Activated CD8-positive, alpha-beta T cell treated with anti-CD3 and anti-CD28 coated beads for 36 hours (primary cell): ENCODE results near the gene RALGAPB. TPM values are rescaled to one million over a fixed set of nuclear protein-coding genes. Genes with fewer than 3 reads are reported as not detected.

Experiments used
- ATAC-seq: fragments of 200-7000 bp; cut with Tn5 transposase; one replicate; pipeline ENCODE4 v1.10.0; 2021; ENCODE audit warnings: mild to moderate bottlenecking, moderate library complexity
- CTCF ChIA-PET: fragments of 350-600 bp; sonication (Branson Sonifier 250); formaldehyde crosslinking; loops from one replicate; lab custom pipeline; 2021; ENCODE audit warnings: antibody characterized with exemption; lab: Charles Lee
- POLR2A ChIA-PET: fragments of 350-600 bp; sonication (Branson Sonifier 250); formaldehyde crosslinking; loops from one replicate; lab custom pipeline; 2021; ENCODE audit warnings: antibody characterized with exemption; lab: Charles Lee
- DNase-seq: peaks from one replicate; pipeline ENCODE4 v3.0.0-alpha.2; 2020
- H3K27ac Mint-ChIP-seq: one replicate; pipeline ENCODE4 v1.8.0; 2021; ENCODE audit warnings: mild to moderate bottlenecking, mixed read lengths
- H3K27me3 Mint-ChIP-seq: one replicate; pipeline ENCODE4 v1.8.0; 2021; ENCODE audit warnings: mixed read lengths
- H3K36me3 Mint-ChIP-seq: one replicate; pipeline ENCODE4 v1.8.0; 2021; ENCODE audit warnings: low read depth, mixed read lengths
- H3K4me1 Mint-ChIP-seq: one replicate; pipeline ENCODE4 v1.8.0; 2021; ENCODE audit warnings: low read depth, mixed read lengths
- H3K4me3 Mint-ChIP-seq: one replicate; pipeline ENCODE4 v1.8.0; 2021; ENCODE audit warnings: mild to moderate bottlenecking, moderate library complexity, mixed read lengths
- H3K9me3 Mint-ChIP-seq: one replicate; pipeline ENCODE4 v1.8.0; 2021; ENCODE audit warnings: mixed read lengths
- CTCF ChIP-seq: fragments of 200-600 bp; IDR thresholded peaks from one replicate; pipeline ENCODE4 v1.8.0; 2022; ENCODE audit warnings: antibody characterized with exemption, mild to moderate bottlenecking
- intact Hi-C: fragments of 100-400 bp; cut with micrococcal nuclease; formaldehyde crosslinking; loops from one replicate; pipeline ENCODE4 v1.10.0; 2022
- total RNA-seq, 2 experiments: library from RNA; stranded (reverse); gene quantifications; one replicate each; pipeline ENCODE4 v1.2.3, GENCODE V29; 2021

Gene RALGAPB
- total RNA-seq, 2 experiments from 2014 or later = 19.8 to 21.3 TPM

GRCh38 chr20:38537176-38537575, 64.5 kb downstream of the RALGAPB start:
- H3K4me1 Mint-ChIP-seq = peaks cover 3% of the 10 kb centered on the region
- intact Hi-C loops = no loop called here
- no peak overlapping the region for H3K27ac Mint-ChIP-seq
- POLR2A ChIA-PET = no interaction called here
- no peak for TF ChIP-seq CTCF
- H3K9me3 Mint-ChIP-seq = no peaks in the 10 kb centered on the region
- peaks cover 42% of the 10 kb centered on the region for H3K36me3 Mint-ChIP-seq
- no peak overlapping the region for H3K4me3 Mint-ChIP-seq
- DNase-seq (no peak), ATAC-seq (no peak)
- H3K27me3 Mint-ChIP-seq = no peaks in the 10 kb centered on the region
- CTCF ChIA-PET = no interaction called here

- DNase-seq (no peak), ATAC-seq (no peak)
- no peak overlapping the region for H3K27ac Mint-ChIP-seq
- TF ChIP-seq CTCF = no peak
- no peaks in the 10 kb centered on the region for H3K27me3 Mint-ChIP-seq
- POLR2A ChIA-PET = interaction anchor here (0.6 kb wide), 1 partner anchor 24 kb away, joined by 4 read pairs; no protein-coding TSS in a partner anchor
- CTCF ChIA-PET = interaction anchor here (1.4 to 2.1 kb wide), 2 partner anchors 8 to 19 kb away, joined by 4 to 6 read pairs; no protein-coding TSS in a partner anchor
- intact Hi-C loops = no loop called here
- peaks cover 46% of the 10 kb centered on the region for H3K36me3 Mint-ChIP-seq
- no peak overlapping the region for H3K4me3 Mint-ChIP-seq
- H3K4me1 Mint-ChIP-seq = peaks cover 3% of the 10 kb centered on the region
- no peaks in the 10 kb centered on the region for H3K9me3 Mint-ChIP-seq
Measured at GRCh38 chr20:38538789-38539188, 66.1 kb downstream of the RALGAPB start.

- no peaks in the 10 kb centered on the region for H3K27me3 Mint-ChIP-seq
- ATAC-seq (no peak), DNase-seq (no peak)
- H3K27ac Mint-ChIP-seq = no peak overlapping the region
- intact Hi-C loops = no loop called here
- TF ChIP-seq CTCF = no peak
- H3K4me1 Mint-ChIP-seq = peaks cover 7% of the 10 kb centered on the region
- H3K36me3 Mint-ChIP-seq = peaks cover 37% of the 10 kb centered on the region
- ChIA-PET CTCF (interaction anchor here (0.6 kb wide), 1 partner anchor 189 kb away, joined by 3 read pairs; no protein-coding TSS in a partner anchor), POLR2A (no interaction called here)
- no peak overlapping the region for H3K4me3 Mint-ChIP-seq
- no peaks in the 10 kb centered on the region for H3K9me3 Mint-ChIP-seq
Measured at GRCh38 chr20:38543014-38543906, 70.6 kb downstream of the RALGAPB start.

- POLR2A ChIA-PET = no interaction called here
- intact Hi-C loops = no loop called here
- no peak overlapping the region for H3K4me3 Mint-ChIP-seq
- peaks cover 7% of the 10 kb centered on the region for H3K4me1 Mint-ChIP-seq
- CTCF ChIA-PET = no interaction called here
- H3K36me3 Mint-ChIP-seq = peaks cover 38% of the 10 kb centered on the region
- TF ChIP-seq CTCF = no peak
- no peaks in the 10 kb centered on the region for H3K27me3 Mint-ChIP-seq
- ATAC-seq = no peak
- no peaks in the 10 kb centered on the region for H3K9me3 Mint-ChIP-seq
- H3K27ac Mint-ChIP-seq = no peak overlapping the region
- no peak for DNase-seq
Measured at GRCh38 chr20:38545771-38546170, 73.1 kb downstream of the RALGAPB start.
